ENCODE data around the gene ITPR1.

DNA sequence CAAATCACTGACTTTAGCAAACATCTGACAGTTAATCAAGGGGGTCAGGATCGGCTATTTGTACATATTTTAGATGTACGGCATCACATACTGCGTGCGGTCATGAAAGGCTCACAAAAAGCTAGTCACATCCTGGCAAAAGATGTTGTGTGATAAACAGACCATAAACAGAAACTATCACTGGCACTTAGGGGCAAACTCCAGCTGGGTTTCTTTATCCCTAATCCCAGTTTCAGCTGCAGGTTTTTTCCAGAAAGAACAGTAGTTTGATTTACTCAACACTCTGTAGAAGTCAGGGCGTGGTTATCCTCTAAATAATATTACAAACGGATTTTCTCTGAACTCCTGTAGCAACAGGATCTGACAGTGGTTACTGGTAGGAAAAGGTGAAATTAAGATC, 373.7 kb downstream of the ITPR1 start:
- TF ChIP-seq CTCF (IDR thresholded peaks at IDR 0.05) = no peak
- TF ChIP-seq POLR2A (IDR thresholded peaks at IDR 0.05) = no peak
